Glutamatergic neuron (in vitro differentiated cells): ENCODE data around the gene NT5C1B. TPM values are rescaled to one million over a fixed set of nuclear protein-coding genes. Genes with fewer than 3 reads are reported as not detected.

Experiments
- DNase-seq: peaks from one replicate; pipeline ENCODE4 v3.0.0; 2022
- H3K27ac Mint-ChIP-seq: one replicate; pipeline ENCODE4 v1.8.0; 2020; ENCODE audit warnings: mild to moderate bottlenecking, mixed read lengths, inconsistent platforms; ENCODE audit not compliant: unreplicated experiment
- H3K27me3 Mint-ChIP-seq: one replicate; pipeline ENCODE4 v1.8.0; 2020; ENCODE audit warnings: mild to moderate bottlenecking, moderate library complexity, mixed read lengths, inconsistent platforms; ENCODE audit not compliant: unreplicated experiment
- H3K36me3 Mint-ChIP-seq: one replicate; pipeline ENCODE4 v1.8.0; 2020; ENCODE audit warnings: mild to moderate bottlenecking, mixed read lengths, inconsistent platforms; ENCODE audit not compliant: unreplicated experiment
- H3K4me1 Mint-ChIP-seq: one replicate; pipeline ENCODE4 v1.8.0; 2020; ENCODE audit warnings: mild to moderate bottlenecking, low read depth, mixed read lengths, inconsistent platforms; ENCODE audit not compliant: unreplicated experiment
- H3K4me3 Mint-ChIP-seq: one replicate; pipeline ENCODE4 v1.8.0; 2020; ENCODE audit warnings: mild to moderate bottlenecking, mixed read lengths, inconsistent platforms; ENCODE audit not compliant: unreplicated experiment
- H3K9me3 Mint-ChIP-seq: one replicate; pipeline ENCODE4 v1.8.0; 2020; ENCODE audit warnings: mild to moderate bottlenecking, moderate library complexity, mixed read lengths, inconsistent platforms; ENCODE audit not compliant: unreplicated experiment
- CTCF ChIP-seq: fragments of 200-600 bp; sonication (generic); IDR thresholded peaks from one replicate; pipeline ENCODE4 v1.5.0; 2021; ENCODE audit not compliant: partially characterized antibody, unreplicated experiment
- total RNA-seq: library from RNA; stranded (reverse); fragmentation: NEBNext Ultra II Directional; extraction: Animal tissue kit (Norgen Biotek cat#: 25700); gene quantifications from one replicate; pipeline ENCODE4 v1.2.1, GENCODE V29; 2021; ENCODE audit not compliant: unreplicated experiment

The NT5C1B gene
- total RNA-seq, 1 donor from 2014 or later = not detected

DNA sequence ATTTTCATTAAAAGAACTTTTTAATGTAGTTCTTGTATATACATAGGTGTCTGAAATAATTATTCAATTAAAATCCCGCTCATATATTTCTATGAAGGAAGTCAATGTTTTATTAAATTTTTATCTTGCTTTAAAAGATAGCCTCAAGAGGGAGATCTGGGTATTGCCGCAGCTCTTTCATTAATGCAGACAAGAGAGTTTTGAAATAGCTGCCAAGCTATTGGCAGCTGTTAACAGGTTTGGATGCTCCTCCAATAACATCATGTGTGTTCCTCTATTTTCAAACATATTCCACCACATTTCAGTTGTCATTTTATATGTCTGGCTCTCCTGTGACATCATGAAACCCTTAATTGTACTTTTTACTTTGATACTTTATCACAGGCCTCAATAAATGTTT is 12.9 kb upstream of the NT5C1B start:
- no peak for DNase-seq
- Mint-ChIP-seq H3K36me3 (no peaks in the 10 kb centered on the region), H3K4me3 (no peak overlapping the region), H3K27me3 (no peaks in the 10 kb centered on the region), H3K4me1 (no peaks in the 10 kb centered on the region), H3K27ac (no peak overlapping the region), H3K9me3 (no peaks in the 10 kb centered on the region)
- no peak for TF ChIP-seq CTCF

DNA sequence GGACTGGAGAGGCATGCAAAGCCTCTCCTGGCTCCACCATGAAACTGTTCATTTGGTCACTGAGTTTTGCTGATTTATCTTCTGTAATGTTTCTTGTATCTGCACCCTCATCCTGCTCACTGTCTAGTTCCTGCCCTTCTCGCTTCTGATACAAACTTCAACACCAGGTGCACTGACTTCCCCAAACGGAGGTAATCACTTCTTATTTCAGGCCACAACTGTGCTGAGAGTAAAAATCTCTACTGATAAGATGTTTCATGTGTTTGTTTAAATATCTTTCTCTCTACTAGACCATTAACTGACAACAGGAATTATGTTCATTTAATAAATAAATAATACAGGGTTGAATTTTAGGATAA is 10.9 kb upstream of the NT5C1B start:
- no peak for DNase-seq
- Mint-ChIP-seq H3K36me3 (no peaks in the 10 kb centered on the region), H3K4me3 (no peak overlapping the region), H3K27me3 (no peaks in the 10 kb centered on the region), H3K27ac (no peak overlapping the region), H3K9me3 (no peaks in the 10 kb centered on the region), H3K4me1 (no peaks in the 10 kb centered on the region)
- TF ChIP-seq CTCF = no peak

GRCh38 chr2:18599509-18600254 is 10.3 kb upstream of the NT5C1B start:
- Mint-ChIP-seq H3K4me3 (no peak overlapping the region), H3K9me3 (no peaks in the 10 kb centered on the region), H3K27me3 (no peaks in the 10 kb centered on the region), H3K4me1 (no peaks in the 10 kb centered on the region), H3K36me3 (no peaks in the 10 kb centered on the region), H3K27ac (no peak overlapping the region)
- no peak for DNase-seq
- TF ChIP-seq CTCF = no peak

DNA sequence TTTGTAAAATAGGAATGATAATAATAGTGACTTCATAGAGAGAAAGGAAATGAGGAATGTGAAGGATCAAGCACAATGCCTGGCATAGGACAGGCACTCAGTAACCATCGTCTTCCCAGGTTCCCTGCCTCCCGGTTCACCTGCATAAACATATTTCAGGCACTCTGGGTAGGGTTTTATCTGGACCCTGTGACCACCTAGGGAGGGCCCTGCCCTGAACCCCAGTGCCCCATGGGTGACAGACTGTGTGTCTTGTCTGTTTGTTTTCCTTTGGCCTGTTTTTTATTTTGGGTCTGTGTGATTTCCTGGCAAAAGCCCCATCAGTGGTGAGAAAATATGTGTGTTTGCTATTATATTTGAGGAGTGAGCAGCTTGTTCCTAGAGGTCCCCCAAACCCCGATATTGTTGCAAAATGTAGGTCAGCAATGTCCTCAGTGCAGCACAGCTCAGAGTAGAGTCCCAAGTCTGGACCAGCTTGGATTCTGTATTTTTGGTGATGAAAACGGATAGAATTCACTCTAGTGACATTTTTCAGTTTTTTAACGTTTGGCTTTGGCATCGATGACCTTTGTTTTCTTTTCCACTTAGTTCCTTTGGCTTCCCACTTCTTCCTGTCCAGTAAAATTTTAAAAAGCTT is 9.6 kb upstream of the NT5C1B start:
- TF ChIP-seq CTCF = no peak
- H3K27me3 Mint-ChIP-seq = no peaks in the 10 kb centered on the region
- H3K9me3 Mint-ChIP-seq = no peaks in the 10 kb centered on the region
- H3K36me3 Mint-ChIP-seq = no peaks in the 10 kb centered on the region
- DNase-seq = no peak
- H3K4me3 Mint-ChIP-seq = no peak overlapping the region
- no peak overlapping the region for H3K27ac Mint-ChIP-seq
- no peaks in the 10 kb centered on the region for H3K4me1 Mint-ChIP-seq

GRCh38 chr2:18597618-18598017 is 8.2 kb upstream of the NT5C1B start:
- no peak for DNase-seq
- no peak overlapping the region for H3K4me3 Mint-ChIP-seq
- no peak overlapping the region for H3K27ac Mint-ChIP-seq
- H3K9me3 Mint-ChIP-seq = no peaks in the 10 kb centered on the region
- no peak for TF ChIP-seq CTCF
- H3K36me3 Mint-ChIP-seq = no peaks in the 10 kb centered on the region
- no peaks in the 10 kb centered on the region for H3K27me3 Mint-ChIP-seq
- no peaks in the 10 kb centered on the region for H3K4me1 Mint-ChIP-seq
